OCI-LY1 (cell line): ENCODE data around the gene SNAP25.

Experiments
- H2AFZ ChIP-seq: fragments of 200-600 bp; sonication (generic), shearing (Covaris generic); 2 replicates; pipeline ENCODE4 v1.6.0; 2014; ENCODE audit warnings: antibody characterized with exemption, mild to moderate bottlenecking, low read length
- H3F3A ChIP-seq: fragments of 200-600 bp; sonication (generic), shearing (Covaris generic); 2 replicates; pipeline ENCODE4 v1.6.0; 2014; ENCODE audit warnings: mild to moderate bottlenecking, antibody characterized with exemption, low read length, moderate library complexity; ENCODE audit not compliant: insufficient read depth
- H3K27ac ChIP-seq: fragments of 200-600 bp; sonication (generic); 2 replicates; pipeline ENCODE4 v1.5.1; 2014; ENCODE audit warnings: low read length, mixed run types, mild to moderate bottlenecking, low read depth; ENCODE audit not compliant: poor library complexity, severe bottlenecking
- H3K27me3 ChIP-seq: fragments of 200-600 bp; sonication (generic); 2 replicates; pipeline ENCODE4 v1.6.0; 2014; ENCODE audit warnings: antibody characterized with exemption, mild to moderate bottlenecking, low read length, moderate library complexity; ENCODE audit not compliant: insufficient read depth
- H3K36me3 ChIP-seq: fragments of 200-600 bp; sonication (generic); 2 replicates; pipeline ENCODE4 v1.6.1; 2014; ENCODE audit warnings: mild to moderate bottlenecking, antibody characterized with exemption, low read length, moderate library complexity, mixed read lengths; ENCODE audit not compliant: insufficient read depth
- H3K4me1 ChIP-seq: fragments of 200-600 bp; sonication (generic); 2 replicates; pipeline ENCODE4 v1.5.1; 2014; ENCODE audit warnings: mild to moderate bottlenecking, low read length, moderate library complexity; ENCODE audit not compliant: insufficient read depth, severe bottlenecking
- H3K4me2 ChIP-seq: fragments of 200-600 bp; sonication (generic), shearing (Covaris generic); 2 replicates; pipeline ENCODE4 v1.6.1; 2014; ENCODE audit warnings: low read length
- H3K4me3 ChIP-seq: fragments of 200-600 bp; sonication (generic); 2 replicates; pipeline ENCODE4 v1.5.1; 2014; ENCODE audit warnings: low read length, low read depth, mild to moderate bottlenecking, mixed read lengths; ENCODE audit not compliant: poor library complexity, severe bottlenecking
- H3K79me2 ChIP-seq: fragments of 200-600 bp; shearing (Covaris generic); 2 replicates; pipeline ENCODE4 v1.6.1; 2016; ENCODE audit warnings: mixed run types, low read length, mixed read lengths; ENCODE audit not compliant: insufficient read depth
- H3K9ac ChIP-seq: fragments of 200-600 bp; sonication (generic), shearing (Covaris generic); 2 replicates; pipeline ENCODE4 v1.6.1; 2014; ENCODE audit warnings: mild to moderate bottlenecking, low read length, mixed read lengths
- H3K9me2 ChIP-seq: fragments of 200-600 bp; sonication (generic), shearing (Covaris generic); 2 replicates; pipeline ENCODE4 v1.6.1; 2014; ENCODE audit warnings: low read depth, mild to moderate bottlenecking, low read length, mixed read lengths
- H3K9me3 ChIP-seq: fragments of 200-600 bp; shearing (Covaris generic); 2 replicates; pipeline ENCODE4 v1.6.1; 2014; ENCODE audit warnings: low read length, mixed read lengths
- H4K20me1 ChIP-seq: fragments of 200-600 bp; sonication (generic), shearing (Covaris generic); 2 replicates; pipeline ENCODE4 v1.6.0; 2016; ENCODE audit warnings: mild to moderate bottlenecking, low read length; ENCODE audit not compliant: insufficient read depth
- EZH2 ChIP-seq: fragments of 200-600 bp; sonication (generic), shearing (Covaris generic); IDR thresholded peaks from 2 replicates; pipeline ENCODE4 v1.8.0; 2017; ENCODE audit warnings: borderline replicate concordance, mixed run types, mild to moderate bottlenecking, antibody characterized with exemption, low read length, moderate library complexity, mixed read lengths
- TF ChIP-seq, protein P1 (sequence below): fragments of 200-600 bp; sonication (generic), shearing (Covaris generic); IDR thresholded peaks from 2 replicates; pipeline ENCODE4 v1.5.1; 2017; ENCODE audit warnings: mild to moderate bottlenecking, antibody characterized with exemption, low read length, moderate library complexity, mixed read lengths

The SNAP25 gene

DNA sequence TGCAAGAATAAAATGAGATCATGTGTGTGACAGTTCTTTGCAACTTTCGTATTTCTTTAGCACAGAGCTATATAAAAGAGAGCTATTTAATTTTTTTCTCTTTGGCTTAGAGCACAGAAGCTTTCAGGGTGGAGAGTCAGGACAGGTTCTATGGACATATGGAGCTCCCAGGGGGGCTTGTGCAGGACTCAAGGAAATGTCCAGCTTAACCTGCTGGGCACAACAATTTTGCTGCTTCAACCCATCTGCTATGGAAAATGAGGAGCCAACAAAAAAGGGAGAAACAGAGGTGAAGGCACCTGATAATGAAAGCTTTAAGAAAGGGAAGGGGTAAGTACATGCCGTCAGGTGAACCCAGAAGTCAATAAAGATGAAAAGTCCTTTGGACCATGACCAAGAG is 5.1 kb upstream of the SNAP25 start:
- Histone ChIP-seq H3K36me3 (no peaks in the 10 kb centered on the region), H3K9me3 (no peaks in the 10 kb centered on the region), H3K27me3 (no peaks in the 10 kb centered on the region), H3K27ac (no peak overlapping the region), H3K4me3 (no peak overlapping the region), H3K4me2 (no peak overlapping the region), H4K20me1 (no peaks in the 10 kb centered on the region), H3K79me2 (no peaks in the 10 kb centered on the region), H2AFZ (no peak overlapping the region), H3K4me1 (no peaks in the 10 kb centered on the region), H3K9me2 (no peaks in the 10 kb centered on the region), H3K9ac (no peak overlapping the region), H3F3A (no peaks in the 10 kb centered on the region)
- TF ChIP-seq, protein P1, sequence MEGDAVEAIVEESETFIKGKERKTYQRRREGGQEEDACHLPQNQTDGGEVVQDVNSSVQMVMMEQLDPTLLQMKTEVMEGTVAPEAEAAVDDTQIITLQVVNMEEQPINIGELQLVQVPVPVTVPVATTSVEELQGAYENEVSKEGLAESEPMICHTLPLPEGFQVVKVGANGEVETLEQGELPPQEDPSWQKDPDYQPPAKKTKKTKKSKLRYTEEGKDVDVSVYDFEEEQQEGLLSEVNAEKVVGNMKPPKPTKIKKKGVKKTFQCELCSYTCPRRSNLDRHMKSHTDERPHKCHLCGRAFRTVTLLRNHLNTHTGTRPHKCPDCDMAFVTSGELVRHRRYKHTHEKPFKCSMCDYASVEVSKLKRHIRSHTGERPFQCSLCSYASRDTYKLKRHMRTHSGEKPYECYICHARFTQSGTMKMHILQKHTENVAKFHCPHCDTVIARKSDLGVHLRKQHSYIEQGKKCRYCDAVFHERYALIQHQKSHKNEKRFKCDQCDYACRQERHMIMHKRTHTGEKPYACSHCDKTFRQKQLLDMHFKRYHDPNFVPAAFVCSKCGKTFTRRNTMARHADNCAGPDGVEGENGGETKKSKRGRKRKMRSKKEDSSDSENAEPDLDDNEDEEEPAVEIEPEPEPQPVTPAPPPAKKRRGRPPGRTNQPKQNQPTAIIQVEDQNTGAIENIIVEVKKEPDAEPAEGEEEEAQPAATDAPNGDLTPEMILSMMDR = no peak
- no peak for TF ChIP-seq EZH2

DNA sequence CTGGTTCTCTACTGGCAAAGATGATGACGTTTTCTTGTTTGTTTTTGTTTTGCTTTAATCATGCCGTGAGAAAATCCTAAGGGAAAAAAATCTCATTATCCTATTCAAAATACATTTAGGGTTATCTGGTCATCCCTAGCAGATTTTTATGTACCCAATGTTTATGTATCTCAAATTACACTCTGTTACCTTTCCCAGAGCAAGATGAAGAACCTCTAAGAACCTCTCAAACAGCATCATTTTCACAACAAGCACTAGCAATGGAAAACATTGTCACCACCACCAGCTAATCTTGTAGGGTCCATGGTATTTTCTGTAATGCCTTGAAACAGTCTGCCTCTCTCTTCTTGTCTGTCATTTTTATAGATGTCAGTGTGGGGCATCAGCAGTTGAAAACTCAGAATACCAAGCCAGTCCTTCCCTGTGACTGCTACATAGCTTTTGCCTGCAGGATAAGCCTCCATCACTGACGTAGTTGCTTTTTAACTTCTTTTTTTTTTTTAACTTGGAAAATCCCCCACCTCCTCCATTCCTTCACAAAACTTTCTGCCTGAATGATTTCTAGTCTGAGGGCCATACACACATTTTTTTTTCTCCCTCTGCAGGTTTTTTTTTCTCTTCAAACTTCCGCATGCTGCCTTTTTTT is 2.4 kb upstream of the SNAP25 start:
- Histone ChIP-seq H3F3A (no peaks in the 10 kb centered on the region), H4K20me1 (no peaks in the 10 kb centered on the region), H3K36me3 (no peaks in the 10 kb centered on the region), H3K4me2 (no peak overlapping the region), H3K27me3 (no peaks in the 10 kb centered on the region), H3K9me3 (no peaks in the 10 kb centered on the region), H3K4me1 (no peaks in the 10 kb centered on the region), H2AFZ (no peak overlapping the region), H3K27ac (no peak overlapping the region), H3K9me2 (no peaks in the 10 kb centered on the region), H3K79me2 (no peaks in the 10 kb centered on the region), H3K9ac (no peak overlapping the region), H3K4me3 (no peak overlapping the region)
- no peak for TF ChIP-seq EZH2
- TF ChIP-seq, protein P1 = no peak

DNA sequence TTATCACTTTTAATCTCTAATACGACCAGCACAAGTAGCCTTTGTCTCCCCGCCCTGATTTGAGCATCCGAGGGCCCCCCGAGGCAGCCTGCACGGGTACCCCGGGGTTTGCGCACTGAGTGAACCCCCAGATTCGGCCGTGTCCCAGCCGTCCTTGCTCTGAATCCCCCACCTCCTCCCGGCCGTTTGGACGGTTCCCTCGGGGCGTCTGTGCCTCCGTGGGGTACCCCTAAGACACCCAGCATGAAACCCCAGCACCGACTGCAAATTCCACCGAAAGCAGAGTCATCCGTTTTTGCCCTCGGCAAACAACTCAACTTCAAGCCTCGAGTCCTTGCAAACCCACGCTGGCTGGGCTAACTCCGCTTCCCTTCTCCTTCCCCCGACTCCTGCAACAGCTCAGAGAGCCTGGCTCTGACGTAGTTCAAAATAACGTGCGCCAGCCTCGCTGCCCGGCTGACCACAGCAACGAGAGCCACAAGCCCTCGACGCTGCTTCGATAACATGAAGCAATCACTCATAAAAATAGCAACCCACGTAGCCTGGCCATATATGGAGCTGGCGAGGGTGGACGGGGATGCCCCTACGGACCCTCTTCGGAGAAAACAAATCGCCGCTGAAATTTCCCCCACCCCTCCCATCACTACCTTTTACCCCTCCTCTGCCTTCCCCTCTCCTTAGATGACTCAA is 764 bp upstream of the SNAP25 start:
- H3K4me2 ChIP-seq = no peak overlapping the region
- H3K9me3 ChIP-seq = no peaks in the 10 kb centered on the region
- TF ChIP-seq, protein P1 = no peak
- no peak for TF ChIP-seq EZH2
- no peaks in the 10 kb centered on the region for H4K20me1 ChIP-seq
- no peak overlapping the region for H3K27ac ChIP-seq
- H3F3A ChIP-seq = no peaks in the 10 kb centered on the region
- H3K9ac ChIP-seq = no peak overlapping the region
- no peaks in the 10 kb centered on the region for H3K27me3 ChIP-seq
- no peak overlapping the region for H3K4me3 ChIP-seq
- no peaks in the 10 kb centered on the region for H3K79me2 ChIP-seq
- no peaks in the 10 kb centered on the region for H3K9me2 ChIP-seq
- H3K4me1 ChIP-seq = no peaks in the 10 kb centered on the region
- H3K36me3 ChIP-seq = no peaks in the 10 kb centered on the region
- no peak overlapping the region for H2AFZ ChIP-seq
